ENCODE results near the gene DCDC2C. TPM values are rescaled to one million over a fixed set of nuclear protein-coding genes. Genes with fewer than 3 reads are reported as not detected.

The DCDC2C gene
- total and polyA plus RNA-seq, 9 of the 15 experiments (the other 6 are each of a cell fraction or from before 2014, with no cell fraction given) = not detected

DNA sequence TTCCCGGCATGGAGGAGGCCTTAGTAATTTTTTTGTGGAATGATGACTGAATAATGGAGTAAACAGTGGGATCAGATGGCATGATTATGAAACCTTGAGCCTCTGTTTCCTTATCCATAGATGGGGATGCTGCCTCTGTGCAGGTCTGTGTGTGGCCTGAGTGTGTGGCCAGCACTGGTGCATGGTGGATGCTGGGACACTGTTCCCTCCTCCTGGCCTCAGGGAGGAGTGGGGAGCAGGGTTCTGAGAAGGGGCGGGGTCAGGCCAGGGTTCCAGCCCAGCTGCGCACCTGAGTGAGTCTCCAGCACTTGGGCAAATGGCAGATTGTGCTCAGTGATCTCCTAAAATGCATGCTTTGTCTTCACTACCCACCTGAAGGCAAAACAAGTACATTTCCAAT is 66.4 kb downstream of the DCDC2C start:
- no TSS peak for BruUV-seq (replicated peaks)
- H3K4me1 ChIP-seq (replicated peaks in 1 of 2; ENCODE audit: control insufficient read depth in 2 of 2, insufficient read depth in 2 of 2, low read length in 2 of 2) = no peaks in the 10 kb centered on the region
- peaks cover 3 to 29% of the 10 kb centered on the region in 2 experiments; a peak in 4 of 5 replicates for H3K27me3 ChIP-seq (ENCODE audit: control insufficient read depth in 2 of 2, insufficient read depth in 2 of 2, low read length in 2 of 2)
- in situ Hi-C loops (cut with MboI) = no loop called here
- H3K4me2 ChIP-seq (ENCODE audit: insufficient read depth, low read length) = no peak overlapping the region
- H4K20me1 ChIP-seq (replicated peaks; ENCODE audit: control insufficient read depth, insufficient read depth, low read length) = no peaks in the 10 kb centered on the region
- FAIRE-seq (no peak), DNase-seq (ENCODE audit: extremely low read depth in 1 of 4, low spot score in 3 of 4) (no peak), ATAC-seq (no peak)
- no peak overlapping the region for H3K9ac ChIP-seq (ENCODE audit: insufficient read depth in 1 of 2, low read depth in 2 of 2, low read length in 2 of 2)
- no peaks in the 10 kb centered on the region for H3K9me3 ChIP-seq (replicated peaks; ENCODE audit: control insufficient read depth, insufficient read depth, low read depth, low read length)
- intact Hi-C loops (cut with micrococcal nuclease) = no loop called here
- POLR2A ChIA-PET = no interaction called here
- TF ChIP-seq, protein P1, sequence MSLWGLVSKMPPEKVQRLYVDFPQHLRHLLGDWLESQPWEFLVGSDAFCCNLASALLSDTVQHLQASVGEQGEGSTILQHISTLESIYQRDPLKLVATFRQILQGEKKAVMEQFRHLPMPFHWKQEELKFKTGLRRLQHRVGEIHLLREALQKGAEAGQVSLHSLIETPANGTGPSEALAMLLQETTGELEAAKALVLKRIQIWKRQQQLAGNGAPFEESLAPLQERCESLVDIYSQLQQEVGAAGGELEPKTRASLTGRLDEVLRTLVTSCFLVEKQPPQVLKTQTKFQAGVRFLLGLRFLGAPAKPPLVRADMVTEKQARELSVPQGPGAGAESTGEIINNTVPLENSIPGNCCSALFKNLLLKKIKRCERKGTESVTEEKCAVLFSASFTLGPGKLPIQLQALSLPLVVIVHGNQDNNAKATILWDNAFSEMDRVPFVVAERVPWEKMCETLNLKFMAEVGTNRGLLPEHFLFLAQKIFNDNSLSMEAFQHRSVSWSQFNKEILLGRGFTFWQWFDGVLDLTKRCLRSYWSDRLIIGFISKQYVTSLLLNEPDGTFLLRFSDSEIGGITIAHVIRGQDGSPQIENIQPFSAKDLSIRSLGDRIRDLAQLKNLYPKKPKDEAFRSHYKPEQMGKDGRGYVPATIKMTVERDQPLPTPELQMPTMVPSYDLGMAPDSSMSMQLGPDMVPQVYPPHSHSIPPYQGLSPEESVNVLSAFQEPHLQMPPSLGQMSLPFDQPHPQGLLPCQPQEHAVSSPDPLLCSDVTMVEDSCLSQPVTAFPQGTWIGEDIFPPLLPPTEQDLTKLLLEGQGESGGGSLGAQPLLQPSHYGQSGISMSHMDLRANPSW (CRISPR knock-in tag; IDR thresholded peaks at IDR 0.05) = no peak
- TF ChIP-seq HNRNPH1 (optimal IDR thresholded peaks at IDR 0.05; ENCODE audit: low read depth, low read length) = no peak
- TF ChIP-seq BRD9 (IDR thresholded peaks at IDR 0.05; ENCODE audit: low read depth, partially characterized antibody) = no peak
- H3K27ac ChIP-seq (ENCODE audit: extremely low read depth, low read depth, low read length) = no peak overlapping the region
- 7% methylated on average over 3 of the region's 3 CpGs for WGBS (ENCODE audit: insufficient coverage, low coverage, missing lambda C conversion rate)
- no peak overlapping the region for H2AFZ ChIP-seq (ENCODE audit: low read depth, low read length)
- no peaks in the 10 kb centered on the region for H3K9me1 ChIP-seq (ENCODE audit: control insufficient read depth, insufficient read depth, low read length)
- no peaks in the 10 kb centered on the region for H3K36me3 ChIP-seq (ENCODE audit: control insufficient read depth, insufficient read depth, low read length)
- no peaks in the 10 kb centered on the region for H3K79me2 ChIP-seq (ENCODE audit: control insufficient read depth, insufficient read depth, low read length)
- CTCF ChIA-PET (ENCODE audit: low intra/inter-chr PET ratio) = no interaction called here
- no peak overlapping the region for H3K4me3 ChIP-seq
